Measurements from ENCODE around the gene TRIM7. TPM values are rescaled to one million over a fixed set of nuclear protein-coding genes. Genes with fewer than 3 reads are reported as not detected.
"Not testable (repeated sequence)": the region's sequence is repeated elsewhere in the genome, so short reads cannot be mapped to it uniquely, and the experiment has no call there.

The TRIM7 gene
- total and polyA plus RNA-seq, 9 of the 15 experiments (the other 6 are each of a cell fraction or from before 2014, with no cell fraction given) = 2.6 to 14.9 (median 8.9) TPM

GRCh38 chr5:181146927-181147636, 57.9 kb downstream of the TRIM7 start, which contains the start of gene OR2V2:
TSS of gene OR2V2 (plus strand) at chr5:181147586. CDS start at chr5:181154943, 7,357 bp downstream.
- CTCF ChIA-PET (ENCODE audit: low intra/inter-chr PET ratio); H3K9ac ChIP-seq (ENCODE audit: insufficient read depth in 1 of 2, low read depth in 2 of 2, low read length in 2 of 2); BruUV-seq (replicated peaks); H3K27ac ChIP-seq (ENCODE audit: extremely low read depth, low read depth, low read length); H4K20me1 ChIP-seq (replicated peaks; ENCODE audit: control insufficient read depth, insufficient read depth, low read length); H3K79me2 ChIP-seq (ENCODE audit: control insufficient read depth, insufficient read depth, low read length); H3K9me1 ChIP-seq (ENCODE audit: control insufficient read depth, insufficient read depth, low read length); H3K4me3 ChIP-seq; H3K4me1 ChIP-seq (replicated peaks in 1 of 2; ENCODE audit: control insufficient read depth in 2 of 2, insufficient read depth in 2 of 2, low read length in 2 of 2); H3K36me3 ChIP-seq (ENCODE audit: control insufficient read depth, insufficient read depth, low read length); intact Hi-C loops (cut with micrococcal nuclease); H3K27me3 ChIP-seq (ENCODE audit: control insufficient read depth in 2 of 2, insufficient read depth in 2 of 2, low read length in 2 of 2); in situ Hi-C loops (cut with MboI); H3K4me2 ChIP-seq (ENCODE audit: insufficient read depth, low read length); H3K9me3 ChIP-seq (replicated peaks; ENCODE audit: control insufficient read depth, insufficient read depth, low read depth, low read length): not testable (repeated sequence)
- WGBS (ENCODE audit: insufficient coverage, low coverage, missing lambda C conversion rate) = 11% methylated on average over 7 of the region's 7 CpGs
- ATAC-seq = peak; percentile 30; the same call in 2 of the 3 replicates
- peak; percentile 40 for FAIRE-seq
- peak in 1 of 4 experiments; percentile 41 for DNase-seq (ENCODE audit: extremely low read depth in 1 of 4, low spot score in 3 of 4)
- POLR2A ChIA-PET = interaction anchor here (1.9 kb wide), 1 partner anchor 13 kb away, joined by 5 read pairs; no protein-coding TSS in a partner anchor
- TF ChIP-seq CBFA2T3 (IDR thresholded peaks at IDR 0.05) (peak; percentile 79), CXXC5 (CRISPR knock-in tag; IDR thresholded peaks at IDR 0.05) (peak; percentile 10; the same call in 1 of the 2 replicates), CBFA2T2 (conservative IDR thresholded peaks at IDR 0.05) (peak; percentile 68), ZEB2 (IDR thresholded peaks at IDR 0.05) (peak; percentile 23; the same call in 1 of the 2 replicates), ARID1B (IDR thresholded peaks at IDR 0.05) (0 out of 2 replicates have a peak, but pooled peaks have one; percentile 11), TAL1 (IDR thresholded peaks at IDR 0.05) (peak; percentile 40; the same call in 1 of the 2 replicates)
- peak within 1 kb of the TSS; percentile 40 for H2AFZ ChIP-seq (ENCODE audit: low read depth, low read length)

- no peak for ATAC-seq
- in situ Hi-C loops (cut with MboI) = no loop called here
- DNase-seq (ENCODE audit: extremely low read depth in 1 of 4, low spot score in 3 of 4) = no peak
- TF ChIP-seq NEUROD1 (IDR thresholded peaks at IDR 0.05; ENCODE audit: borderline replicate concordance, low read depth, low read length, partially characterized antibody) (no peak), HES1 (IDR thresholded peaks at IDR 0.05; ENCODE audit: low read depth) (no peak), PCBP1 (IDR thresholded peaks at IDR 0.05; ENCODE audit: low read depth, low read length, poor library complexity, severe bottlenecking) (no peak), POLR2A (conservative IDR thresholded peaks at IDR 0.05) (no peak), TEAD2 (tag; IDR thresholded peaks at IDR 0.05) (no peak), ZKSCAN1 (IDR thresholded peaks at IDR 0.05; ENCODE audit: low read depth, low read length) (no peak)
- intact Hi-C loops (cut with micrococcal nuclease) = no loop called here
- Histone ChIP-seq H3K27ac (ENCODE audit: extremely low read depth, low read depth, low read length) (no peak overlapping the region), H3K9me3 (replicated peaks; ENCODE audit: control insufficient read depth, insufficient read depth, low read depth, low read length) (no peaks in the 10 kb centered on the region), H3K27me3 (ENCODE audit: control insufficient read depth in 2 of 2, insufficient read depth in 2 of 2, low read length in 2 of 2) (no peaks in the 10 kb centered on the region), H3K9me1 (ENCODE audit: control insufficient read depth, insufficient read depth, low read length) (no peaks in the 10 kb centered on the region), H3K9ac (ENCODE audit: insufficient read depth in 1 of 2, low read depth in 2 of 2, low read length in 2 of 2) (no peak overlapping the region), H4K20me1 (replicated peaks; ENCODE audit: control insufficient read depth, insufficient read depth, low read length) (no peaks in the 10 kb centered on the region), H3K79me2 (ENCODE audit: control insufficient read depth, insufficient read depth, low read length) (no peaks in the 10 kb centered on the region), H2AFZ (ENCODE audit: low read depth, low read length) (no peak overlapping the region), H3K4me1 (replicated peaks in 1 of 2; ENCODE audit: control insufficient read depth in 2 of 2, insufficient read depth in 2 of 2, low read length in 2 of 2) (peaks cover 0 to 4% of the 10 kb centered on the region in 2 experiments; a peak in 3 of 5 replicates), H3K4me2 (ENCODE audit: insufficient read depth, low read length) (no peak overlapping the region), H3K4me3 (no peak overlapping the region), H3K36me3 (ENCODE audit: control insufficient read depth, insufficient read depth, low read length) (no peaks in the 10 kb centered on the region)
- ChIA-PET CTCF (ENCODE audit: low intra/inter-chr PET ratio) (no interaction called here), POLR2A (interaction anchor here (0.6 kb wide), 1 partner anchor 314 kb away, joined by 3 read pairs; no protein-coding TSS in a partner anchor)
- no TSS peak for BruUV-seq (replicated peaks)
- no peak for FAIRE-seq
- 0% methylated on average over 1 of the region's 1 CpG for WGBS (ENCODE audit: insufficient coverage, low coverage, missing lambda C conversion rate)
These were observed 59.9 kb downstream of the TRIM7 start for GRCh38 chr5:181145133-181145532.
